ENCODE data around the gene HHLA2. TPM values are rescaled to one million over a fixed set of nuclear protein-coding genes. Genes with fewer than 3 reads are reported as not detected.

The HHLA2 gene
- total RNA-seq, 1 experiment from 2014 or later, result 5.8 TPM

DNA sequence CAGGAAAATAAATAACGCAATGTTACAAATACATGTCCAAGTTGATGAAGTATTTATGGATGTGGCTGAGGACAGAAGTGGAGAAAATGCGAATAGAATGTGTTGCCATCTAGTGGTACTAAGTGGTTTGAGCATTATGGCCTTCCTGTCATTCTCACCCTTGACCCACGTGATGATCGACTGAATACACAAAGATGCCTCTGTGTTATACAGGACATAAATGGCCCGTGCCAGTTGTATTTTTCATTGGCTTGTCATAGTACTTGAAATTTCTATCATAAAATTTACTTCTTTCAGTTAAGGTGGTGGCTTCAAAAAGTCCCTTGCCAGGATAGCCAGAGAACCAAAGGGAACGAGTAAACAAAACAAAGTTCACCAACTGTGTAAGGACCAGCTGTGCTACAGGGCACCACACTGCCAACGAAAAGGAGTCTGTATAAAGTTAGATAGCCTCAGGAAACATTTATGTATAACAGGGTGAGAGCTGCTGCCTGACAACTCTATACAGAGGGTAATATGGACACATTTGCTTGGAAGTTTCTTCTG, 110.4 kb downstream of the HHLA2 start:
- Mint-ChIP-seq H3K27me3 (ENCODE audit: unreplicated experiment) (no peaks in the 10 kb centered on the region), H3K36me3 (ENCODE audit: insufficient read depth, unreplicated experiment) (no peaks in the 10 kb centered on the region), H3K4me3 (ENCODE audit: low read depth, unreplicated experiment) (no peak overlapping the region), H3K4me1 (ENCODE audit: low read depth, unreplicated experiment) (peaks cover 5% of the 10 kb centered on the region), H3K27ac (ENCODE audit: unreplicated experiment) (no peak overlapping the region), H3K9me3 (ENCODE audit: low read depth, unreplicated experiment) (no peaks in the 10 kb centered on the region)
- BruUV-seq (replicated peaks), result no TSS peak
- peak; percentile 10 for DNase-seq
- intact Hi-C loops (cut with micrococcal nuclease; ENCODE audit: unreplicated experiment), result loop anchor here (10.0 kb wide), 2 partner anchors 182 to 472 kb away; partner anchors contain the start of gene IFT57
- TF ChIP-seq, protein P1, sequence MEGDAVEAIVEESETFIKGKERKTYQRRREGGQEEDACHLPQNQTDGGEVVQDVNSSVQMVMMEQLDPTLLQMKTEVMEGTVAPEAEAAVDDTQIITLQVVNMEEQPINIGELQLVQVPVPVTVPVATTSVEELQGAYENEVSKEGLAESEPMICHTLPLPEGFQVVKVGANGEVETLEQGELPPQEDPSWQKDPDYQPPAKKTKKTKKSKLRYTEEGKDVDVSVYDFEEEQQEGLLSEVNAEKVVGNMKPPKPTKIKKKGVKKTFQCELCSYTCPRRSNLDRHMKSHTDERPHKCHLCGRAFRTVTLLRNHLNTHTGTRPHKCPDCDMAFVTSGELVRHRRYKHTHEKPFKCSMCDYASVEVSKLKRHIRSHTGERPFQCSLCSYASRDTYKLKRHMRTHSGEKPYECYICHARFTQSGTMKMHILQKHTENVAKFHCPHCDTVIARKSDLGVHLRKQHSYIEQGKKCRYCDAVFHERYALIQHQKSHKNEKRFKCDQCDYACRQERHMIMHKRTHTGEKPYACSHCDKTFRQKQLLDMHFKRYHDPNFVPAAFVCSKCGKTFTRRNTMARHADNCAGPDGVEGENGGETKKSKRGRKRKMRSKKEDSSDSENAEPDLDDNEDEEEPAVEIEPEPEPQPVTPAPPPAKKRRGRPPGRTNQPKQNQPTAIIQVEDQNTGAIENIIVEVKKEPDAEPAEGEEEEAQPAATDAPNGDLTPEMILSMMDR (IDR thresholded peaks at IDR 0.05; ENCODE audit: unreplicated experiment), result peak; percentile 11
- CTCF ChIA-PET, result no interaction called here

DNA sequence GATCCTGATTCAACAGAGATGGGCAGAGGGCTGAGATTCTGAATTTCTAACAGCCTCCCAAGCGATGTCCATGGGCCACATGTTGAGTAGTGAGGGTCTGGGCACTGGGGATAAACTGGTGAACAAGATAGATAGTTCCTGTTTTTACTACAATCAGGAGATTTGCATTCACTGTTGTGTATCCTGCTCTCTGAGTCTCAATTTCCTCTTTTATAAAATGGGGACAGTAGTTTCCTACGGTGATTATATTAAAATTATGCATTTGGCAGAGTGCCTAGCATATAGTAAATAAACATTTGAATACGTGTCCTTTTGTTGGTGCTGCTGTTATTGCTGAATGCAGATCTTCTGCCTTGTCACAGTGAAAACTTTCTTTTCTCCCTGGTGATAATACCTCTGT, 111.5 kb downstream of the HHLA2 start:
- H3K27ac Mint-ChIP-seq (ENCODE audit: unreplicated experiment), result no peak overlapping the region
- no TSS peak for BruUV-seq (replicated peaks)
- H3K36me3 Mint-ChIP-seq (ENCODE audit: insufficient read depth, unreplicated experiment), result peaks cover 6% of the 10 kb centered on the region
- H3K9me3 Mint-ChIP-seq (ENCODE audit: low read depth, unreplicated experiment), result no peaks in the 10 kb centered on the region
- H3K4me1 Mint-ChIP-seq (ENCODE audit: low read depth, unreplicated experiment), result peaks cover 16% of the 10 kb centered on the region
- intact Hi-C loops (cut with micrococcal nuclease; ENCODE audit: unreplicated experiment), result loop anchor here (10.0 kb wide), 2 partner anchors 183 to 473 kb away; partner anchors contain the start of gene IFT57
- no peak overlapping the region for H3K4me3 Mint-ChIP-seq (ENCODE audit: low read depth, unreplicated experiment)
- no peaks in the 10 kb centered on the region for H3K27me3 Mint-ChIP-seq (ENCODE audit: unreplicated experiment)
- TF ChIP-seq, protein P1 (IDR thresholded peaks at IDR 0.05; ENCODE audit: unreplicated experiment), result no peak
- CTCF ChIA-PET, result interaction anchor here (0.6 kb wide), 1 partner anchor 11 kb away, joined by 3 read pairs; no protein-coding TSS in a partner anchor
- no peak for DNase-seq

DNA sequence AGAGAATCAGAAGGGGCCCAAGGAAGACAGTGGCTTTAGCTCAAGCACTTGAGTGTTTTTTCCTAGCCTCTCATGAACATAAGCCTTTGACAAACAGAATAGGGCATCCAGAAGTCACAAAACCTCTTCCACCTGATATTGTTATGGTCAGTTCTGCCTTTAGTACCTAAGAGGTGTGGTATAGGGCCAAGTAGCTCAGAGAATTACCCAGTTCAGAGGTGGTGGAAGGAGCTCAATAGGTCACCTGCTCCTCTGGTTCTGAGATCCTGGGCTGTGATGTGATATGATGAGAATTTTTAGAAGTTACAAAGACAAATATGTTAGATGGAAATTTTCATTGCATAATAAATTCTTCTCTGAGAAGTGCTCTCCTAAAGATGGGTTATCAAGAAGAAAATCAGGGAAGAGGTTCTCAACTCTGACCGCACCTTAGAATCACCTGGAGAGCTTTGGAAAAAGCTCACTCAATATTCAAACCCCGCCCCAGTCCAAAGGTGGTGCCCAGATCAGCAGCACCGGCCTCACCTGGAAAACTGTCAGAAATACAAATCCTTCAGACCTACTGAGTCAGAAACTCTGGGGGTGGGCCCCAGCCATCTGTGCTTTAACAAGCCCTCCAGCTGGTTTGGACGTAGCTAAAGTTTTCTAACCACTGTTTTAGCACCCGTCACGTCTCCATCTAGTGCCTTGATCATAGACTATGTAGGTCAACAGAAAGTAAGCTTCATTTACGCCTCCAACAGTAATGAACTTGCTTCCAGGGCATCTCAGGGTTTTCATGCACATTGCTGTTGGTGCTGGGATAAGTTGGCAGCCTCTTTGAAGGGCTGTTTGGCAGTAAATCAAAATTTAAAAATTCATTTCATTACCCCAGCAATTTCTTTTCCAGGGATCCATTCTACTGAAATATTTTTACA, 112.8 kb downstream of the HHLA2 start:
- H3K4me3 Mint-ChIP-seq (ENCODE audit: low read depth, unreplicated experiment), result no peak overlapping the region
- H3K9me3 Mint-ChIP-seq (ENCODE audit: low read depth, unreplicated experiment), result no peaks in the 10 kb centered on the region
- H3K27me3 Mint-ChIP-seq (ENCODE audit: unreplicated experiment), result no peaks in the 10 kb centered on the region
- BruUV-seq (replicated peaks), result no TSS peak
- H3K4me1 Mint-ChIP-seq (ENCODE audit: low read depth, unreplicated experiment), result peaks cover 19% of the 10 kb centered on the region
- intact Hi-C loops (cut with micrococcal nuclease; ENCODE audit: unreplicated experiment), result loop anchor here (10.0 kb wide), 2 partner anchors 184 to 474 kb away; partner anchors contain the start of gene IFT57
- CTCF ChIA-PET, result interaction anchor here (0.6 kb wide), 1 partner anchor 10 kb away, joined by 3 read pairs; no protein-coding TSS in a partner anchor
- peaks cover 6% of the 10 kb centered on the region for H3K36me3 Mint-ChIP-seq (ENCODE audit: insufficient read depth, unreplicated experiment)
- DNase-seq, result no peak
- TF ChIP-seq, protein P1 (IDR thresholded peaks at IDR 0.05; ENCODE audit: unreplicated experiment), result no peak
- no peak overlapping the region for H3K27ac Mint-ChIP-seq (ENCODE audit: unreplicated experiment)

DNA sequence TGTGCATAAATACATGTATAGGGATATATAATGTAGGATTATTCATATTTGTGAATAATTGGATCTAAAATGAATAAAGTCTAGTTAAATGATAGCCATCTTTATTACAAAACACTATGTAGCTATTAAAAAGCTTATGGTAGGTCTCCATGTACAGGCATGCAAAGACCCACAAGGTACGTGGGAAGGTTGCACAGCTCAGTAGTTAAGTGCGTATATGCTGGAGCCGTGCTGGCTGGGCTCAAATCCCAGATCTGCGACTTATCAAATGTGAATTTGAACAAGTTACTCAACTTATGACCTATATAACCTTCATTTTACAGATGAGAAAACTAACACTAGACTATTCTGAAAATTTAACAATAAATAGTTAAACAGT, 113.4 kb downstream of the HHLA2 start:
- no TSS peak for BruUV-seq (replicated peaks)
- Mint-ChIP-seq H3K4me1 (ENCODE audit: low read depth, unreplicated experiment) (peaks cover 21% of the 10 kb centered on the region), H3K27me3 (ENCODE audit: unreplicated experiment) (no peaks in the 10 kb centered on the region), H3K36me3 (ENCODE audit: insufficient read depth, unreplicated experiment) (peaks cover 6% of the 10 kb centered on the region), H3K9me3 (ENCODE audit: low read depth, unreplicated experiment) (no peaks in the 10 kb centered on the region), H3K27ac (ENCODE audit: unreplicated experiment) (no peak overlapping the region), H3K4me3 (ENCODE audit: low read depth, unreplicated experiment) (no peak overlapping the region)
- DNase-seq, result no peak
- TF ChIP-seq, protein P1 (IDR thresholded peaks at IDR 0.05; ENCODE audit: unreplicated experiment), result no peak
- CTCF ChIA-PET, result no interaction called here
- intact Hi-C loops (cut with micrococcal nuclease; ENCODE audit: unreplicated experiment), result loop anchor here (5.0 to 10.0 kb wide), 3 partner anchors 63 to 475 kb away; partner anchors contain the start of gene IFT57

Measured in Calu3 (cell line).